ENCODE data around the gene SLAMF9. TPM values are rescaled to one million over a fixed set of nuclear protein-coding genes. Genes with fewer than 3 reads are reported as not detected.

The SLAMF9 gene
- total RNA-seq, 2 donors from 2014 or later, result not detected

DNA sequence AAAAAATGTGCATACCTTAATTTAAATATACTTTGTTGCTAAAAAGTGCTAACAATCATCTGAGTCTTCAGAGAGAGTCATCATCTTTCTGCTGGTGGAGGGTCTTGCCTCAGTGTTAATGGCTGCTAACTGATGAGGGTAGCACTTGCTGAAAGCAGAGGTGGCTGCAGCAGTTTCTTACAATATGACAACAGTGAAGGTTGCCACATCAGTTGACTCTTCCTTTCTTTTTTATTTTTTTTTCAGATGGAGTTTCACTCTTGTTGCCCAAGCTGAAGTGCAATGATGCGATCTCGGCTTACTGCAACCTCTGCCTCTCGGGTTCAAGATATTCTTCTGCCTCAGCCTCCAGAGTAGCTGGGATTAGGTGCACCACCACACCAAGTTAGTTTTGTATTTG lies 51.5 kb downstream of the SLAMF9 start:
- Mint-ChIP-seq H3K36me3 (no peaks in the 10 kb centered on the region), H3K27ac (no peak overlapping the region), H3K9me3 (no peaks in the 10 kb centered on the region)
- no peak for ATAC-seq
- no peak for DNase-seq (ENCODE audit: low spot score in 2 of 2)

Other genes with a start within 250 kb of the SLAMF9 start
- not detected for gene CRP, start 239.6 kb downstream of the SLAMF9 start, total RNA-seq
- gene DUSP23, start 173.3 kb downstream of the SLAMF9 start, total RNA-seq, result 10 to 100 TPM; 16.8 to 24.4 TPM
- not detected for gene FCRL6, start 151.9 kb downstream of the SLAMF9 start, total RNA-seq
- gene SLAMF8, start 127.4 kb downstream of the SLAMF9 start, total RNA-seq, result under 1 TPM in 1 of 2 donors, not detected in 1; 0.21 TPM
- under 1 TPM in 1 of 2 donors, not detected in 1; 0.18 TPM for gene VSIG8, start 91.6 kb downstream of the SLAMF9 start, total RNA-seq
- 1 to 10 TPM; 1.2 to 2.8 TPM for gene CFAP45, start 54.1 kb downstream of the SLAMF9 start, total RNA-seq
- gene TAGLN2, start 28.7 kb downstream of the SLAMF9 start, total RNA-seq, result 100 to 1,000 TPM; 391 to 559 TPM
- not detected for gene IGSF9, start 8.6 kb downstream of the SLAMF9 start, total RNA-seq
- gene PIGM, start 77.8 kb upstream of the SLAMF9 start, total RNA-seq, result 1 to 10 TPM; 3.6 to 5.3 TPM
- gene KCNJ10, start 115.9 kb upstream of the SLAMF9 start, total RNA-seq, result not detected
- under 1 TPM in 1 of 2 donors, not detected in 1; 0.06 TPM for gene KCNJ9, start 127.3 kb upstream of the SLAMF9 start, total RNA-seq
- 10 to 100 TPM; 29.9 to 35.2 TPM for gene IGSF8, start 144.4 kb upstream of the SLAMF9 start, total RNA-seq
- gene ATP1A2, start 161.5 kb upstream of the SLAMF9 start, total RNA-seq, result not detected
- not detected for gene ATP1A4, start 197.4 kb upstream of the SLAMF9 start, total RNA-seq
- gene CASQ1, start 236.3 kb upstream of the SLAMF9 start, total RNA-seq, result not detected

All from activated naive CD4-positive, alpha-beta T cell treated with anti-CD3 and anti-CD28 coated beads, Interleukin-2, amount 50 U/mL, for 72 hours (primary cell).